Testis (tissue), 2 donors: ENCODE data around the gene MYO1H.

ENCODE experiments used
- POLR2A ChIP-seq: fragments of 450-650 bp; IDR thresholded peaks from one replicate; pipeline ENCODE4 v1.6.1; 2017; ENCODE audit warnings: antibody characterized with exemption, mild to moderate bottlenecking, moderate library complexity
- TF ChIP-seq, protein P1 (sequence below), 3 experiments: fragments of 450-650 bp in 2 of 3; fragments of 200-600 bp in 1 of 3; sonication (generic) in 1 of 3; IDR thresholded peaks; one replicate each; pipeline ENCODE4 v1.5.1; 2016 to 2019; ENCODE audit warnings: antibody characterized with exemption in 3 of 3, mild to moderate bottlenecking in 2 of 3, moderate library complexity in 1 of 3

DNA sequence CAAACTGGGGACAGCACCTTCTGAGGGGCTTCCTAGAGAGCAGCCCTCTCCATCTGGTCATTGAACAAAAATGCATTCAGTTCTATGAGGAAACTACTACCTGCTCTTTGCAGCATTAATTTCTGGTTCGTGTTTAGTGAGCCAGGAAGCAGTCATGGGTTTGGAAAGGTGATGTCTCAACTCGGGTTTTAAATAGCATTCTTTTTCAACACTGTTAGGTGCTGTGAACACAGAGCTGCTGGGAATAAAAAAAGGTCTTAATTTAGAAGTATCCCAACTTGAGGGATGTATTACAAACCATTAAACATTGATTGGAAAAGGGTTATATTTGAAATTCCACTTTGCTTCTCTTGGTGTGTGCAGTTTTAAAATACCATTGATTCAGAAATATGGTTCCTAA, 9.3 kb downstream of the MYO1H start:
- TF ChIP-seq, protein P1, sequence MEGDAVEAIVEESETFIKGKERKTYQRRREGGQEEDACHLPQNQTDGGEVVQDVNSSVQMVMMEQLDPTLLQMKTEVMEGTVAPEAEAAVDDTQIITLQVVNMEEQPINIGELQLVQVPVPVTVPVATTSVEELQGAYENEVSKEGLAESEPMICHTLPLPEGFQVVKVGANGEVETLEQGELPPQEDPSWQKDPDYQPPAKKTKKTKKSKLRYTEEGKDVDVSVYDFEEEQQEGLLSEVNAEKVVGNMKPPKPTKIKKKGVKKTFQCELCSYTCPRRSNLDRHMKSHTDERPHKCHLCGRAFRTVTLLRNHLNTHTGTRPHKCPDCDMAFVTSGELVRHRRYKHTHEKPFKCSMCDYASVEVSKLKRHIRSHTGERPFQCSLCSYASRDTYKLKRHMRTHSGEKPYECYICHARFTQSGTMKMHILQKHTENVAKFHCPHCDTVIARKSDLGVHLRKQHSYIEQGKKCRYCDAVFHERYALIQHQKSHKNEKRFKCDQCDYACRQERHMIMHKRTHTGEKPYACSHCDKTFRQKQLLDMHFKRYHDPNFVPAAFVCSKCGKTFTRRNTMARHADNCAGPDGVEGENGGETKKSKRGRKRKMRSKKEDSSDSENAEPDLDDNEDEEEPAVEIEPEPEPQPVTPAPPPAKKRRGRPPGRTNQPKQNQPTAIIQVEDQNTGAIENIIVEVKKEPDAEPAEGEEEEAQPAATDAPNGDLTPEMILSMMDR (IDR thresholded peaks at IDR 0.05): no peak
- TF ChIP-seq POLR2A: no peak
